GM19372 (cell line): ENCODE measurements around the gene MDM2.

ENCODE experiments used
- ATAC-seq: cut with Tn5 transposase; IDR thresholded peaks from one replicate; pipeline ENCODE4 v1.9.1; 2021; ENCODE audit warnings: mild to moderate bottlenecking, low read depth, moderate library complexity; ENCODE audit not compliant: unreplicated experiment

MDM2 gene

DNA sequence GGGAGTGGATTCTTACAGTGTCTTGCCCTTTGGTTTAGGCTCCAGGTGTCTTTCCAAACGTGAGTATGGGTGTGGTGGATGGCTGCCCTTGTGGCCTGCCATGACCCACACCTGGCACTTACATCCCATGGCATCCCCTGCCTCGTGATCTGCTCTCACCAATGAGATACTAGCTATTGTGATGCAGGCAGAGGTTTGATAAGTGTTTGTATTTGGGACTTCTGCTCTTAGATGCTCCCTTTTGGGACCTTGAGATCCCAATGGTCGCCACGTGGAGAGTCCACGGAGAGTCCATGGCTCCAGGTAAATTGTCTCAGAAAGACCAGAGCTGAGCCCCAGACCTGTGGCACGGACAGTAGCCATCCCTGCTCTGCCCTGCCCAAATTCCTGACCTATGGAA is 62.5 kb downstream of the MDM2 start:
- no peak for ATAC-seq

- no peak for ATAC-seq
These were observed 63.4 kb downstream of the MDM2 start for GRCh38 chr12:68871396-68871795.

DNA sequence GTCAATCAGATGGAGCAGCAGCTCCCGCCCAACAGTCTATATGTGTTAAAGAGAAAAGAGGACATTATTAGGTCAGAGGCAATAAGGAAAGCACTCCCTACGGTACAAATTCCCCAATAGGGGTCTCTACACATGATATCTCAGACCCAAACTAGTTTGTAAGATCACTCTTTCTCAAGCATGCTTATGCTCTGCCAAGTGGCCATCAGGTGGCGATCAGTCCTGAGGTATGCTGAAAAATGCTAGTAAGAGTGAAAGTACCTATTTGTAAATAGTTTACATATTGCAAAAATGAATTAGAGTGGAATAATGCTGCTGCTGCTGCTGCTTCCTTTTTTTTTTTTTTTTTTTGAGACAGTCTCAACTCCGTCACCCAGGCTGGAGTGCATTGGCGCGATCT is 63.9 kb downstream of the MDM2 start:
- ATAC-seq = no peak

DNA sequence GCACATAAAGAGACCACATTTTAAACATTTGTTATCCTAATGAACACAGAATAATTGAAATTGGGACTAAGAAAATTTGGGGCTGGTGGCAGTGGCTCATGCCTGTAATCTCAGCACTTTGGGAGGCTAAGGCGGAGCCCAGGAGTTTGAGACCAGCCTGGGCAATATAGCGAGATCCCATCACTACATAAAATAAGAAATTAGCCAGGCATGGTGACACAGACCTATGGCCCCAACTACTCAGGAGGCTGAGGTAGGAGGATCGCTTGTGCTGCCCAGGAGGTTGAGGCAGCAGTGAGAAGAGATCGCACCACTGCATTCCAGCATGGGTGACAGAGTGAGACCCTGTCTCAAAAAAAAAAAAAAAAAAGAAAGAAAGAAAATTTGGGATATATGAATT is 65.3 kb downstream of the MDM2 start:
- no peak for ATAC-seq

GRCh38 chr12:68876461-68876860 is 68.5 kb downstream of the MDM2 start:
- ATAC-seq = no peak

- ATAC-seq = no peak
These were observed 69.6 kb downstream of the MDM2 start for GRCh38 chr12:68877583-68877982.

DNA sequence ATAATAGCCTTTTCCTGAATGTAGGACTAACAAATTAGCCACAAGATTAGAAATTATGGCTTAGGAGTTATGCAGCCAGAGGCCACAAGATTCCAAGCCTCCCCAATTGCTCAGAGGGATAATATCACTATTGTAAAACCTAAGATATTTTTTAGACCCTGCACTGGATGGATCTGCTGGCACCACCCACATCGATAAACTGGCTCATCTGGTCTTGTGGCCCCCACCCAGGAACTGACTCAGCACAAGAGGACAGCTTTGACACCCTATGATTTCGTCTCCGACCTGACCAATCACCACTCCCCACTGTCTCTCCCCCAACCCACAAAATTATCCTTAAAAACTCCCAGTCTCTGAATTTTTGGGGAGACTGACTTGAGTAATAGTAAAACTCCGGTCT is 70.3 kb downstream of the MDM2 start:
- no peak for ATAC-seq

- no peak for ATAC-seq
These were observed 70.9 kb downstream of the MDM2 start for GRCh38 chr12:68878846-68879245.

DNA sequence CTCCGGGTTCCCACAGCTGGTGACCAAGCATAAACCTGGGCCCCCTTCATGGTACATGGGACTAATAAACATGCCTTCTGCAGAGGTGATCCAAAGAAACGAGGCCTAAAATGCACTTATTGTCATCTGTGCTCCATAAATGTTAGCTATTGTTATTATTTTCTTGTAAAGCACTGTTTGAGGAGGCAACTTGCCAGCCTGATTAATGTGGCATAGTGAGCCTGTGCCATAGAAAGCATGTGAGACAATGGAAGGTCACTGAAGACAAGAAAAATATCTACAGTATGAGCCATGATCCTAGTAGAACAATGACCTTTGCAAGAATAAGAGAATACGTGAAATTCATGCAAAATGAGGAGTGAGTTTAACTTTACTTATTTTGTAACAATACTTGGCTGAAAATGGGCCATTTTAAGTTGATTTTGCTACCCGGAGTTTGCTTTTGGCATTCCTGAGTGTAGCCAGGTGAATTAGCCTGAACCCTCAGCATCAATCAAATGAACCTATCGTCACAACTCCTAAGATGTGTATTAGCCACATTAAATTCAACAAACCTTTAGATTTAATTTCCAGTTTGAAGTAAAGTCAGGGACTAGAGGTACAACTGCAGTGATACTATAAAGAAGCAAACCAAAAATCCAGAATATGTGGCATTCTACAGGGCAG is 72.8 kb downstream of the MDM2 start:
- ATAC-seq = no peak

DNA sequence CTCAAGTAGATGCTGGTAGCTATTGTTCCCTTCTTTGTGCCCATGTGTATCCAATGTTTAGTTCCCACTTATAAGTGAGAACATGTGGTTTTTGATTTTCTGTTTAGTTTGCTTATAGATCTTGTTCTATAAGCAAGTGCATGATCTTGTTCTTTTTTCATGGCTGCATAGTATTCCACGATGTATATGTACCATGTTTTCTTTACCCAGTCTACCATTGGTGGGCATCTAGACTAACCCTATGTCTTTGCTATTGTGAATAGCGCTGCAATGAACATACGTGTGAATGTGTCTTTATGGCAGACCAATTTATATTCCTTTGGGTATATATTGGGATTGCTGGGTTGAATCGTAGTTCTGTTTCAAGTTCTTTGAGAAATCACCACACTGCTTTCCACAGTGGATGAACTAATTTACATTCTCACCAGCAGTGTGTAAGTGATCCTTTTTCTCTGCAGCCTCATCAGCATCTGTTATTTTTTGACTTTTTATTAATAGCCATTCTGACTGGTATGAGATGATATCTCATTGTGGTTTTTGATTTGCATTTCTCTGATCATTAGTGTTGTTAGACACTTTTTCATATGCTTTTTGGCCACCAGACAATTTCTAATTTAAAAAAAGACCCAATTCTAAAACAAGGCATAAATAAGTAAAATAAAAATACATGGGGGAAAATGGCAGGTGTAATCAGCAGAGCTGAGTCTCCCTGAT is 74.4 kb downstream of the MDM2 start:
- ATAC-seq = no peak

DNA sequence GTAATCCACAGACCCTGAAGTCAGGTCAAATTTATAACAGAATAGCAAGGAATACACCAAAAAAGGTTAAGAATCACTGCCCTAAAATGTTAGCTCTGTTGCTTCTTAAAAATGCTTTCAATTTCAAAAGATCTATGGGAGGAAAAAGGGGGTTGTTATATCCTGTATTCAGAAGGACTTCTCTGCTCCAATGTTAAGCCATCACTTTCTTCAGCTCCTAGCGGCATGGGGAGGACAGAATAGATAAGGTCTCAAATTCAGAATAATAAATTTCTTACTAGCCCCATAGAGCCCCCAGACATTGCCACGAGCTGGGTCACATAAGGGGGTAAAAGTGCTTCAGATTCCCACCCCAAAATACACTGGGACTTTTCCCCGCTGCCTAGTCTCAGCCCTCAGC is 75.2 kb downstream of the MDM2 start:
- ATAC-seq = no peak

- no peak for ATAC-seq
These were observed 76.3 kb downstream of the MDM2 start for GRCh38 chr12:68884251-68884650.

GRCh38 chr12:68885381-68885780 is 77.4 kb downstream of the MDM2 start:
- ATAC-seq = no peak

DNA sequence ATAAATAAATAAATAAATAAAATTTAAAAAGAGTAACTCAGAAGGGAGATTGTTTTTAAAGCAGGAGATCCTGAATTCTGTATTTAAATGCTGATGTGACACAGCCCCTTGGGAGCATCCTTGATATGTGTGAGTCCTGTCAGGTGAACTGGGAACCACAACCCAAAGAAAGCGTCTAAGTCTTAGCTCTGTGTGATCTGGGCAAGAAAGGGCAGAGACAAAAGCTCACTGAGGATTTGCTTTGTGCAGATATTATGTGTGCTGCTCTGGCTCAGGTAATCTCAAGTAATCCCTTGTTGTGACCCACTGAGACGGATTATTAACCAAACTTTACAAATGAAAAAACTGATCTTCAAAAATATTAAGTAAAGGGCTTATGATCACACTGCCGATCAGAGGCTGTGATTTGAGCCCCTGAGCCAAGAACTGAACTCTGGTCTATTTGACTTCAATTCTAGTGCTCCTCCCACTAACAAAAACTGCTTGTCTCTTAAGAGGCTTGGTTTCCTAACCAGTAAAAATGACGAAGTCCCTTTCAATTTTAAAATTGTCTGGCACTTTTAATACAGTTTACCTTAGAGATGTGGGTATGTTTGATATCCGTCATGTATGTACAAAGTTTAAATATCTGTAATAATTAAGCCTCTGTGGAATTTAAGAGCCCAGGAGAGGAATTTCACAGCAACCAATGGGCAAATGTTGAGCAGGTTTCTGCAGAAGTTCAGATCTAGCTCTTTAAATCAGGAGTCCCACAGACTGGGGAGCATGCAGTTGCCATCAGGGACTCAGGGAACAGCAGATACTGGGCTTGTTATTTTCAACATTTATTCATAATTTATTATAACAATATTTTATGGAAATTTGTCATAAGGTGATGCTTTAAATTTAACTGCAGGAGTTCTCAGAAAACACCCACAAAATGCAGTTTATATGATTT is 78.9 kb downstream of the MDM2 start:
- ATAC-seq = no peak

GRCh38 chr12:68887641-68888040 is 79.7 kb downstream of the MDM2 start:
- ATAC-seq = no peak

DNA sequence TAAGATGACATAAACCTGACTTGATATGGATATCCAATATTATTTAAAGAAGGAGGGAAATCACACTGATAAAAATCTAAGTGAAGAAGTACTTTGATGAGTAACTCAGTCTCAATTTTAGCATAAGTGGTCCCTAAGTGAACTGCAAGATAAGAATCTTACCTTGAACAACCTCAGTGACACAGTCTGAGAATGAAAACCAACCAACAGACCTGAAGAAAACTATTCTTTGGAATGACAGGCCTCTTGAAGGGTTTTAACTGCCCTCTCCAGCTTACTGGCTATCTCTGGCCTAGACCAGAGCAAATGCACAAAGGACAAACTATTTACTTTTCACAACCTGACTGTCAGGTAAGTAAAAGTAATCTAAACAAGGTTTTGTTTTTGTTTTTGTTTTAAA is 80.3 kb downstream of the MDM2 start:
- no peak for ATAC-seq

DNA sequence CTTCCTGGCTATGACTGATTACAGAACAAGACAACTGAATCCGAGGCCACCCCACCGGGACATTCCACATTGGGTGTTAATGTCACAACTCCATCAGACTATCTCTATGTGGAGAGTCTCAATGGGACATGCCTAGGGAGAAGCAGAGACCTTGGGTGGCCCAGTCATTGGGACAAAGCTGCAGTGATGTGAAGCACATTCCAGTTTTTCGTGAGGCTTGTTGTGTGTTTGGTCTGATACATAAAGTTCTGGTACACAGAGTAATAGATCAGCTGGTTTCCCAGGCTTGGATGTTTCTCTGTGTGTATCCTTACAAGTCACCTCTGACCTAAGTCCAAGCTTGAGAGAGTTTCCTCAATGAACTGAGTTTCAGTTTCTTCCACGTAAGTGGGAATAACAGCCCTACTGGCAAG is 82.7 kb downstream of the MDM2 start:
- no peak for ATAC-seq

DNA sequence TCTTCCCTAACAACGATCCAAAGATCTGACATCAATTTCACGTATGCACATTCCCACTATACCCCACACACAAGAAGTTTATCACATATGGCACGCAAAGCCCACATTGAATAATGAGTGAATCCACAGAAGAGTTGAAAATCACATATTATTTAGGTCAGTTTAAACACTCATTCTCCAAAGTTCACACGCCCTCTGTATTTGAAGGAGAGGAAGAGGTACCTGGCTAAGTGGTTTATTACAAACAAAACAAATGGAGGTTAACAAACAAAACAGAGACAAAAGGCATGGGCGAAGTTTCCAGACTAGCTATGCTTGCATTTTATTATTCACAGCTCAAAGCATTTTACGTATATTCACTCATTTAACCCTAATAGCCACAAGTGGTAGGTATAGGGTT is 83.2 kb downstream of the MDM2 start:
- ATAC-seq = no peak

GRCh38 chr12:68893201-68893600 is 85.2 kb downstream of the MDM2 start:
- no peak for ATAC-seq

GRCh38 chr12:68893741-68894140 is 85.8 kb downstream of the MDM2 start:
- ATAC-seq = no peak

GRCh38 chr12:68894276-68894855 is 86.4 kb downstream of the MDM2 start:
- ATAC-seq = no peak
